OCI-LY7 (cell line): ENCODE measurements around the gene TUBA1C.
"Not testable (repeated sequence)": the region's sequence is repeated elsewhere in the genome, so short reads cannot be mapped to it uniquely, and the experiment has no call there.

Source experiments
- CTCF ChIP-seq: fragments of 200-600 bp; sonication (generic); conservative IDR thresholded peaks from 2 replicates; pipeline ENCODE4 v1.5.1; 2014; ENCODE audit warnings: mild to moderate bottlenecking, antibody characterized with exemption, low read length, moderate library complexity, mixed read lengths
- EZH2phosphoT487 ChIP-seq: fragments of 200-600 bp; sonication (generic); IDR thresholded peaks from 2 replicates; pipeline ENCODE4 v1.6.1; 2018; ENCODE audit warnings: low read depth, borderline replicate concordance, mild to moderate bottlenecking, mixed run types, antibody characterized with exemption, low read length, moderate library complexity, mixed read lengths

GRCh38 chr12:49257508-49258184, 7.2 kb upstream of the TUBA1C start:
- not testable (repeated sequence) for TF ChIP-seq EZH2phosphoT487, CTCF
